Fibroblast of skin of left quadriceps (primary cell): ENCODE measurements around the gene BTNL9.
"Not testable (repeated sequence)": the region's sequence is repeated elsewhere in the genome, so short reads cannot be mapped to it uniquely, and the experiment has no call there.

Experiments
- DNase-seq, 2 experiments: peaks; one replicate each; pipeline ENCODE4 v3.0.0-alpha.2; 2013; ENCODE audit warnings: low read depth in 2 of 2

BTNL9 gene

GRCh38 chr5:181099602-181100086 lies 59.6 kb downstream of the BTNL9 start:
- no peak for DNase-seq

GRCh38 chr5:181100121-181100875 lies 60.2 kb downstream of the BTNL9 start:
- DNase-seq, result no peak

GRCh38 chr5:181101030-181101641 lies 61.1 kb downstream of the BTNL9 start:
- not testable (repeated sequence) for DNase-seq

GRCh38 chr5:181101930-181102674 lies 62.0 kb downstream of the BTNL9 start:
- not testable (repeated sequence) for DNase-seq

GRCh38 chr5:181104259-181104568 lies 64.1 kb downstream of the BTNL9 start:
- DNase-seq, result not testable (repeated sequence)

GRCh38 chr5:181104606-181105390 lies 64.7 kb downstream of the BTNL9 start:
- DNase-seq, result not testable (repeated sequence)

- DNase-seq, result no peak
These were observed 65.4 kb downstream of the BTNL9 start for GRCh38 chr5:181105391-181106025.

- no peak for DNase-seq
These were observed 67.6 kb downstream of the BTNL9 start for GRCh38 chr5:181107699-181108098.

- no peak for DNase-seq
These were observed 68.6 kb downstream of the BTNL9 start for GRCh38 chr5:181108578-181109165.

GRCh38 chr5:181109489-181110013 lies 69.5 kb downstream of the BTNL9 start:
- no peak for DNase-seq

GRCh38 chr5:181111010-181111409 lies 70.9 kb downstream of the BTNL9 start:
- no peak for DNase-seq
